NCI-H2171 (cell line): ENCODE data around the gene JUP.
A peak's percentile ranks its signal among the peaks of the same experiment; 100 is the strongest.

Experiments used
- DNase-seq: peaks from one replicate; lab custom pipeline; 2025; lab: John Stamatoyannopoulos, UW

Gene JUP

DNA sequence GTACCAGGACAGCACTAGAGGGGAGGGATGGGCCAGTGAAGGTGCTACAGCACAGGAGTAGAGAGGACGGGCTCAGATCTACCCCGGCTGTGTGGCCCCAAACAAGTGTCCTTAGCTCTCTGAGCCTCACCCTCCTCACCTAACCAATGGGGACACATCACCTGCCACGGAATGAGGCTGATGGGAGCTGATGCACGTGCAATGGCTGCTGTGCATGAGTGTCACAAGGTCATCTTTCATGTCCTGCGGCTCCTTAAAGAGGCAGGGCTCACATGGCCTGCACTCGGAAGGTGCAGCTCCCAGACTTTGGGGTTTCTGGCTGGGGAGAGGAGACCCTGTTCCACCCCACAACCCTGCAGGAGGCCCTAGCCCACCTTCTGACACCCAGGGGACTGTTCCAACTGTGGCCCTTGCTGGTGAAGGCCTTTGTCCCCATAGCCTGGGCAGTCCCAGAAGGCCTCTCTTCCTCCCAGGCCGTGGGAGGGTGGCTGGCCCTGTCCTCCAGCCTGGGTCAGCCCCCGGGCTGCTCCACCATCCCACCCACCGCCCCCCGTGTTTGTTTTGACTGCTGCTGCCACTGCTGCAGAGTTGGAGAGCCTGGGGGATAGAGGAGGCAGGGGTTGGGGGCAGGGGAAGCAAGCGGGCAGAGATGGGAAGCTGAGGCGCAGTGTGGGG lies 62.6 kb downstream of the JUP start:
- no peak for DNase-seq

DNA sequence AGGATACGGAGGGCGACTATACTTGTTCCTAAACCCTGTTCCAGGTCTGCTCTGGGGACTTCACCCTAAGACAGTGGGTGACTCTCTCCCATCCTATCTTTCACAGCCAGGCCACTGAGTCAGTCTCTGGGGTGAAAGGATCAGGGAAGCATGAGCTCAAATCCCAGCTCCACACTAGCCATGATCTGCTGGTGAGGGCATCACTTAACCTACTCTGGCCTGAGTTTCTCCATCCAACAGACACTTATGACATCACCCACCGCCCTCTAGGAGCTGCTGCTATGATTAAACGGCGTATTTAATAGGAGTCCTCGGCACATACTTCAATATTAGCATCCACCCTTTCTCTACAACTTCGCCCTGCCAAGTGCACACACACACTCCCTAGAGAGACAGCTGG lies 64.3 kb downstream of the JUP start:
- DNase-seq: no peak

DNA sequence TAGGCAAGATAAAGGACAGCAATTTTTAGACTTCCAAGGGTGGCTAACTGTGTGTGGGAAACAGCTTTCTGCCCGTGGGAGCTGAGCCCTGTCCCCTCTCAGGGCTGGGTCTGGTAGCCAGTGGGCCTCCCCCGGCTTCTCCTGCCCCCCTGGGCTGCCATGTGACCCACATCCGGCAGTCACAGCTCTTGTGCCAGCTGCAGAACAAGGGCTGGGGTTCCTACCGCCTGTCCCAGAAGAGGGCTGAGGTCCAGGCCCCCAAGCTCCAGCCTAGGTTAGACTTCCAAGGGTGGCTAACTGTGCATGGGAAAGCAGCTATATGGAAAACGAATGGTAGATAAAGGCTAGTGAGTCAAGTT lies 68.2 kb downstream of the JUP start:
- DNase-seq: no peak

DNA sequence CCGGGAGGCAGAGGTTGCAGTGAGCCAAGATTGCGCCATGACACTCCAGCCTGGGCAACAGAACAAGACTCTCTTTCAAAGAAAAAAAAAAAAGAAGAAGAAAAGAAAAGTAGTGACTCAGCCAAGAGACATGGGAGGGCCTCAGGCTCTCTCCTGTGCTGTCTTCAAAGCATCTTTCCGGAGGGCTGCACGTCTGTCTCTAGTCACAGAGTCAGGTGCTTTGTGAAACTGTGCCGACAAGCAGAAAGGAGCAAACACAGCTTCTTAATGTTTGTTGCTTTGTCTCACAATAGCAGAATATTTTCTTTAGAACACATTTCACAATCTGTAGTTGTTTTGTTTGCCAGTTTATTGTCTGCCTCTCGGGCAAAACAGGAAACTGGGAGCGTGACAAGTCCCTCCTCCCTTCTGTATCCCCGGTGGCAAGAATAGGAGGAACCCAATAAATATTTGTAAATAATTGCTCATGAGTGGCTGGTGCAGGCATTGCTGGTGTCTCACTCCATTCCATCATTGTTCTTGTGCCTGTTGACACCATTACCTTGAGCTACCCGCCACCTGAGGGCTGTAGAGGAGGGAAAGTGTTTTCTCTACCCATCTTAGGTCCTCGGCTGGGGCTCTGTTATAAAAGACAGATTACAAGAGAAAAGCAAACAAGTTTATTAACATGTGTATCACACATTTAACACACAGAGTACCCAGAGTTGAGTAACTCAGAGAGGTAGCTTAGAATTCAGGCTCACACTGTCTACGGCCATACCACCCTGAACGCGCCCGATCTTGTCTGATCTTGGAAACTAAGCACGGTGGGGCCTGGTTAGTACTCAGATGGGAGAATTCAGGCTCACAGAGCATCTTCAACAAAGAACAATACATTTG lies 68.9 kb downstream of the JUP start:
- DNase-seq: no peak

DNA sequence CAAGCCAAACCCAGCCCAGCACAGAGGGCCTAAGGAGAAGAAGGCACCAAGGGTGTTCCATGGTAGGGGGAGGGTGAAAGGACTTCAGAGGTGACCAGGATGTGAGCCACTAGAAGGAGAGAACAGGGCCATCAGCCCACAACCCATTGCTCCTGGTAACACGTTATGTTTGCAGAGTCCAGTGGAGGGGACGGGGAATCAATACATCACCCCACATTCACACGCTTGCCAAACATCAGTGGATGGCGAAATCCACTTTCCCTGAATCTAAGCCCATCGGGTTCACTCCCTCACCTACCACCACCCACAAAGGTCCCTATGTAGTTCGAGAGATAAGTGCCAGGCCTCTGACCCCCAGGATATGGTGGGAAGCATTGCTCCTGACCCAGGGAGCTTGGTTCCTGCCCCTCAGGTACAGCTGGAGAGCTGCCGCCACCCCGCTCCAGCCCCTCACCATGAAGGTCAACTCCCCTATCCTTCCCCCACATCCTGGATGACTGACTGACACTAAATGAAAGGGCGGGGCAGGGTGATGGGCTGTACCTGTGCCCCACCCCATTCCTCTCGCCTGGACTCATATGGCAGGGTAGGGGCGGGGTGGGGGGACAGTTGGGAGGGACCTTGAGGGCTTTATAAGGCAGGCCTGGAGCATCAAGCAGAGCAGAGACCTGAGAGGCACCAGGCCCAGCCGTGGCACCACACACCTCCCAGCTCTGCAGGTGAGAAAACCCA lies 74.7 kb downstream of the JUP start, which contains the start of gene GAST:
Gene GAST, plus strand, starts transcription at position 663 of the 732 bp plus-strand sequence. CDS start 3,106 bp downstream, outside the sequence.
- no peak for DNase-seq

DNA sequence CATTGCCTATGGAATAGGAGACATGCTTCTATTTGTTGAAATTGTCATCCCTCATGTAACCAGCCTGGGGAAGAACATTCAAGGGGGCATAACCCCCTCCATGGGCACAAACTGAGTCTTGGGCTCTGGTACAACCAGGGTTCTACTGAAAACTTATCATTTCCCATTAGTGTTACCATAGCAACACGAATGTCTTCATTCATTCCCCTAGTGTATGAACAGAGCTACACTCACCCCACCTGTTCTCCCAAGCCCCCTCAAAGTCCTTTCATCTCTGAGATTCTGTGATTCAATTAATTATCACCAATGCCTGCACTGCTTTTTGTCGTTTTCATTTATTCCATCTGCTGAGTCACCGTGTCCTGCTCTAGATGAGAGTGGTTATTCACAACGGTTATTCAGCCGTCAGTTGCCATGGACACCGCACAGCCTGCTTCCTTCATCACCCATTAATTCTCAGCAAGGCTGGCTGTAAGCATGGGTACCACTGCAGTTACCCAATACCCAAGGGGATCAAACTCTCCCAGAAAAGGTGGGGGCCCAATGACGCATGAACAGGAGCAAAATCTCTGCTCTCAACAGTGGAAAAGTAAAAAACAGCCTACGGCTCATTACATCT lies 75.9 kb downstream of the JUP start:
- DNase-seq: peak; percentile 58

DNA sequence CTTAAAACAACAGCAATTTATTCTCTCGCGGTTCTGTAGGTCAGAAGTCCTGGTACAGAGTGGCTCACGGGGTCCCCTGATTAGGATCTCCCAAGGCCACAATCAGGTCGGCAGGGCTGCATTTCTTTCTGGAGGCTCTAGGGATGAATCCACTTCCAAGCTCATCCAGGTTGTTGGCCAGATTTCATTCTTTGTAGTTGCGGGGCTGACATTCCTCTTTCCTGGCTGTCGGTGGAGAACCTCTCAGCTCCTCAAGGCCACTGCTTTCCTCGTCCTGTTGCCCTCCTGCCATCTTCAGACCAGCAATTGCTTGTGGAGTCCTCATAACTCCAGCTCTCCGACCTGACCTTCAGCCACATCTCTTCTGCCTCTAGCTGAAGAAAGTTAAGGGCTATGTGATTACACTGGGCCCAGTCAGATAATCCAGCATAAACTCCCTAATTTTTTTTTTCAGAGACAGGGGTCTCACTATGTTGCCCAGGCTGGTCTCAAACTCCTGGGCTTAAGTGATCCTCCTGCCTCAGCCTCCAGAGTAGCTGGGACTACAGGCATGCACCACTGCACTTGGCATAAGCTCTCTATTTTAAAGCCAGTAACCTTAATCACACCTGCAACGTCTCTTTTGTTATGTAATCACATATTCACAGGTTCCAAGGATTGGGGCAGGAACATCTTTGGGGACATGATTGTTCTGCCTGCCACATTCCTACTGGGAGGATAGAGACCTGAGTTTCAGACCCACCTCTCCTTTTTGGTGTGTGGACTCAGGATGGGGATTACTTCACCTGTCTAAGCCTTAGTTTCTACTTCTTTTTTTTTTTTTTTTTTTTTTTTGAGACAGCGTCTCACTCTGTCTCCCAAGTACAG lies 78.5 kb downstream of the JUP start:
- DNase-seq: no peak

DNA sequence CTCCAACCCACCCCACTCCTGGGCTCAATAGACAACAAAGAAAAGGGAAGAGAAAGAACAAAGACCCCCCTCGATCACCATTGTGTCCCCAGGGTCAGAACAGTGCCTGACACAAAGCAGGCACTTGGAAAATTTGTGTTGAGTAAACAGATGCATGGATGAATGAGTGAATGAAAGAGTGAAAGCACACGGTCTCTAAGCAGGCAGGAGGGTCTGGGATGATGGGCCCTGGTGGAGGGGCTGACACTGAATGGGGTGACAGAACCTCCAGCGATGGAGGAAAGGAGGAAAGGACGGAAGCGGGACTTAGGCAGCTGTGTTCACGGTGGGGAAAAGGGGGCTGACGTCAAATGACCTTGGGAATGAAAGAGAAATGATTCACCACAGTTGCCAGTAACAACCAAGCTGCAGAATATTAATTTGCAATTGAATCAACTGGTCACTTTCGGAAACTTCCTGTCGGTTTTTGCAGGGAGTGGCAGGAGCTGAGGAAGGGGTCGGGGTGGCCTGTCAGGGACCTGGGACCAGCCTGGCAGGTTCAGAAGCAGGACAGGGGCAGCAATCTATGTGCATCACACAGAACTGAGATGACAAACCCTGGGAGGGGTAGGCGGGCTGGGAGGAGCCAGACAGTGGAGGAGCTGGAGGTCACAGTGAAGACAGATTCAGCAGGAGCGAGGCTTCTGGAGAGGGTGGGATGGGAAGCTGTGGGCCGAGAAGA lies 81.1 kb downstream of the JUP start:
- no peak for DNase-seq
